ENCODE results near the gene IGF2BP2. TPM values are rescaled to one million over a fixed set of nuclear protein-coding genes. Genes with fewer than 3 reads are reported as not detected.

IGF2BP2 gene
- total RNA-seq, 1 donor from 2014 or later: 147 TPM

GRCh38 chr3:185792955-185793354 lies 31.9 kb downstream of the IGF2BP2 start:
- H3K27ac ChIP-seq: no peak overlapping the region
- no peak for DNase-seq (ENCODE audit: low spot score)
- H3K4me2 ChIP-seq: no peak overlapping the region
- H3K4me3 ChIP-seq: no peak overlapping the region
- no peaks in the 10 kb centered on the region for H3K36me3 ChIP-seq
- Mint-ChIP-seq H3K4me3 (no peak overlapping the region), H3K27me3 (ENCODE audit: insufficient read depth, low read depth) (peaks cover 2% of the 10 kb centered on the region), H3K36me3 (peaks cover 18% of the 10 kb centered on the region), H3K27ac (no peak overlapping the region), H3K9me3 (no peaks in the 10 kb centered on the region), H3K4me1 (peaks cover 26% of the 10 kb centered on the region)
- peaks cover 100% of the 10 kb centered on the region for H3K79me2 ChIP-seq (ENCODE audit: low read depth)
- H3K4me1 ChIP-seq: peaks cover 19% of the 10 kb centered on the region
- no peak overlapping the region for H3K9ac ChIP-seq
- TF ChIP-seq EZH2phosphoT487 (IDR thresholded peaks at IDR 0.05) (no peak), EZH2 (IDR thresholded peaks at IDR 0.05) (no peak), CTCF (IDR thresholded peaks at IDR 0.05) (no peak)
- no peak overlapping the region for H2AFZ ChIP-seq (replicated peaks)
- peaks cover 32% of the 10 kb centered on the region for H3F3A ChIP-seq (ENCODE audit: low read depth)
- H3K9me3 ChIP-seq (ENCODE audit: low read depth): no peaks in the 10 kb centered on the region
- H4K20me1 ChIP-seq (ENCODE audit: low read depth): peaks cover 100% of the 10 kb centered on the region
- no peaks in the 10 kb centered on the region for H3K27me3 ChIP-seq

GRCh38 chr3:185789891-185790830 lies 34.7 kb downstream of the IGF2BP2 start:
- no peak overlapping the region for H3K27ac Mint-ChIP-seq
- Histone ChIP-seq H4K20me1 (ENCODE audit: low read depth) (peaks cover 100% of the 10 kb centered on the region), H3K9me3 (ENCODE audit: low read depth) (no peaks in the 10 kb centered on the region), H3K4me2 (no peak overlapping the region), H3F3A (ENCODE audit: low read depth) (peaks cover 53% of the 10 kb centered on the region), H3K9ac (no peak overlapping the region), H3K4me1 (peaks cover 28% of the 10 kb centered on the region), H3K27me3 (no peaks in the 10 kb centered on the region), H3K79me2 (ENCODE audit: low read depth) (peaks cover 100% of the 10 kb centered on the region), H2AFZ (replicated peaks) (no peak overlapping the region), H3K36me3 (no peaks in the 10 kb centered on the region), H3K27ac (peak overlapping the region; percentile 61), H3K4me3 (no peak overlapping the region)
- TF ChIP-seq EZH2 (IDR thresholded peaks at IDR 0.05) (no peak), CTCF (IDR thresholded peaks at IDR 0.05) (no peak), EZH2phosphoT487 (IDR thresholded peaks at IDR 0.05) (no peak)
- H3K27me3 Mint-ChIP-seq (ENCODE audit: insufficient read depth, low read depth): peaks cover 2% of the 10 kb centered on the region
- H3K4me1 Mint-ChIP-seq: peaks cover 26% of the 10 kb centered on the region
- H3K4me3 Mint-ChIP-seq: no peak overlapping the region
- no peak for DNase-seq (ENCODE audit: low spot score)
- peaks cover 6% of the 10 kb centered on the region for H3K9me3 Mint-ChIP-seq
- H3K36me3 Mint-ChIP-seq: peaks cover 20% of the 10 kb centered on the region

- H3F3A ChIP-seq (ENCODE audit: low read depth): peaks cover 53% of the 10 kb centered on the region
Observed at GRCh38 chr3:185789134-185789533, 35.7 kb downstream of the IGF2BP2 start.

More at GRCh38 chr3:185789134-185789533, 35.7 kb downstream of the IGF2BP2 start:
- Histone ChIP-seq H2AFZ (replicated peaks) (no peak overlapping the region), H3K9me3 (ENCODE audit: low read depth) (no peaks in the 10 kb centered on the region), H3K4me1 (peaks cover 28% of the 10 kb centered on the region), H3K27me3 (no peaks in the 10 kb centered on the region), H3K4me2 (no peak overlapping the region), H3K4me3 (no peak overlapping the region), H3K36me3 (no peaks in the 10 kb centered on the region), H4K20me1 (ENCODE audit: low read depth) (peaks cover 100% of the 10 kb centered on the region), H3K27ac (no peak overlapping the region), H3K9ac (no peak overlapping the region), H3K79me2 (ENCODE audit: low read depth) (peaks cover 100% of the 10 kb centered on the region)
- Mint-ChIP-seq H3K4me1 (peaks cover 26% of the 10 kb centered on the region), H3K27me3 (ENCODE audit: insufficient read depth, low read depth) (peaks cover under 1% of the 10 kb centered on the region), H3K9me3 (peaks cover 7% of the 10 kb centered on the region), H3K27ac (no peak overlapping the region), H3K36me3 (peaks cover 22% of the 10 kb centered on the region), H3K4me3 (no peak overlapping the region)
- TF ChIP-seq CTCF (IDR thresholded peaks at IDR 0.05): no peak
- no peak for TF ChIP-seq EZH2 (IDR thresholded peaks at IDR 0.05)
- no peak for TF ChIP-seq EZH2phosphoT487 (IDR thresholded peaks at IDR 0.05)
- no peak for DNase-seq (ENCODE audit: low spot score)
